Panc1 (cell line): ENCODE data around the gene TRANK1.

Experiments used
- POLR2AphosphoS5 ChIP-seq: IDR thresholded peaks from 2 replicates; pipeline ENCODE4 v1.6.1; 2012; ENCODE audit warnings: mild to moderate bottlenecking, low read depth, low read length, moderate library complexity
- SIN3A ChIP-seq: IDR thresholded peaks from 2 replicates; pipeline ENCODE4 v1.6.1; 2012; ENCODE audit warnings: low read depth, mild to moderate bottlenecking, low read length, moderate library complexity, borderline replicate concordance; ENCODE audit not compliant: insufficient read depth
- TCF7L2 ChIP-seq: IDR thresholded peaks from 2 replicates; pipeline ENCODE4 v1.6.1; 2011; ENCODE audit warnings: mild to moderate bottlenecking, low read depth, low read length, inconsistent platforms
- TF ChIP-seq, protein P1 (sequence below): fragments of 450-650 bp; IDR thresholded peaks from 2 replicates; pipeline ENCODE4 v1.5.1; 2017; ENCODE audit warnings: mild to moderate bottlenecking
- TF ChIP-seq, protein P2 (sequence below), 2 experiments: IDR thresholded peaks; 2 replicates each; pipeline ENCODE4 v1.6.1; 2011 to 2012; ENCODE audit warnings: low read depth in 2 of 2, control low read depth in 1 of 2, low read length in 1 of 2, mild to moderate bottlenecking in 1 of 2, moderate library complexity in 1 of 2; ENCODE audit not compliant: insufficient read depth in 1 of 2

DNA sequence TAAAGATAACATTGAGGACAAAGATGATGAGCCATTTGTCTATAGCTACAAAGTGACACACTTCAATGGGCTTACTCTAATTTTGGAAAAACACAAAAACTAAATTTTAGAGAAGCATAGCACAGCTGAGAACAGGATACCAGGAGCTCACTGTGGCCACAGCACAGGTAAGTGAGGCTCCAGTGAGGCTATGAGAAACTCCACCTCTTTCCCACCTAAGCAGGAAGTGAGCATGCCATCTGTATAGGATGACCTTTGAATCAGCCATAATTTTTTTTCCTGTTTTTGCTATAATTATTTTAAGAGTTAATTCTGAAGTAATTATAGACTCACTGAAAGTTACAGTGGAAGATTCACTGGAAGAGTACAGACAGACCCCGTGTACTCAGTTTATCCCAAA, 98.4 kb downstream of the TRANK1 start:
- TF ChIP-seq, protein P1, sequence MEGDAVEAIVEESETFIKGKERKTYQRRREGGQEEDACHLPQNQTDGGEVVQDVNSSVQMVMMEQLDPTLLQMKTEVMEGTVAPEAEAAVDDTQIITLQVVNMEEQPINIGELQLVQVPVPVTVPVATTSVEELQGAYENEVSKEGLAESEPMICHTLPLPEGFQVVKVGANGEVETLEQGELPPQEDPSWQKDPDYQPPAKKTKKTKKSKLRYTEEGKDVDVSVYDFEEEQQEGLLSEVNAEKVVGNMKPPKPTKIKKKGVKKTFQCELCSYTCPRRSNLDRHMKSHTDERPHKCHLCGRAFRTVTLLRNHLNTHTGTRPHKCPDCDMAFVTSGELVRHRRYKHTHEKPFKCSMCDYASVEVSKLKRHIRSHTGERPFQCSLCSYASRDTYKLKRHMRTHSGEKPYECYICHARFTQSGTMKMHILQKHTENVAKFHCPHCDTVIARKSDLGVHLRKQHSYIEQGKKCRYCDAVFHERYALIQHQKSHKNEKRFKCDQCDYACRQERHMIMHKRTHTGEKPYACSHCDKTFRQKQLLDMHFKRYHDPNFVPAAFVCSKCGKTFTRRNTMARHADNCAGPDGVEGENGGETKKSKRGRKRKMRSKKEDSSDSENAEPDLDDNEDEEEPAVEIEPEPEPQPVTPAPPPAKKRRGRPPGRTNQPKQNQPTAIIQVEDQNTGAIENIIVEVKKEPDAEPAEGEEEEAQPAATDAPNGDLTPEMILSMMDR = no peak
- TF ChIP-seq, protein P2, sequence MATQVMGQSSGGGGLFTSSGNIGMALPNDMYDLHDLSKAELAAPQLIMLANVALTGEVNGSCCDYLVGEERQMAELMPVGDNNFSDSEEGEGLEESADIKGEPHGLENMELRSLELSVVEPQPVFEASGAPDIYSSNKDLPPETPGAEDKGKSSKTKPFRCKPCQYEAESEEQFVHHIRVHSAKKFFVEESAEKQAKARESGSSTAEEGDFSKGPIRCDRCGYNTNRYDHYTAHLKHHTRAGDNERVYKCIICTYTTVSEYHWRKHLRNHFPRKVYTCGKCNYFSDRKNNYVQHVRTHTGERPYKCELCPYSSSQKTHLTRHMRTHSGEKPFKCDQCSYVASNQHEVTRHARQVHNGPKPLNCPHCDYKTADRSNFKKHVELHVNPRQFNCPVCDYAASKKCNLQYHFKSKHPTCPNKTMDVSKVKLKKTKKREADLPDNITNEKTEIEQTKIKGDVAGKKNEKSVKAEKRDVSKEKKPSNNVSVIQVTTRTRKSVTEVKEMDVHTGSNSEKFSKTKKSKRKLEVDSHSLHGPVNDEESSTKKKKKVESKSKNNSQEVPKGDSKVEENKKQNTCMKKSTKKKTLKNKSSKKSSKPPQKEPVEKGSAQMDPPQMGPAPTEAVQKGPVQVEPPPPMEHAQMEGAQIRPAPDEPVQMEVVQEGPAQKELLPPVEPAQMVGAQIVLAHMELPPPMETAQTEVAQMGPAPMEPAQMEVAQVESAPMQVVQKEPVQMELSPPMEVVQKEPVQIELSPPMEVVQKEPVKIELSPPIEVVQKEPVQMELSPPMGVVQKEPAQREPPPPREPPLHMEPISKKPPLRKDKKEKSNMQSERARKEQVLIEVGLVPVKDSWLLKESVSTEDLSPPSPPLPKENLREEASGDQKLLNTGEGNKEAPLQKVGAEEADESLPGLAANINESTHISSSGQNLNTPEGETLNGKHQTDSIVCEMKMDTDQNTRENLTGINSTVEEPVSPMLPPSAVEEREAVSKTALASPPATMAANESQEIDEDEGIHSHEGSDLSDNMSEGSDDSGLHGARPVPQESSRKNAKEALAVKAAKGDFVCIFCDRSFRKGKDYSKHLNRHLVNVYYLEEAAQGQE (IDR thresholded peaks at IDR 0.05; ENCODE audit: insufficient read depth in 1 of 2, low read depth in 2 of 2, low read length in 1 of 2) = no peak
- TF ChIP-seq POLR2AphosphoS5 = no peak
- no peak for TF ChIP-seq SIN3A
- no peak for TF ChIP-seq TCF7L2
